ENCODE results near the gene PIK3R5.
A peak's percentile ranks its signal among the peaks of the same experiment; 100 is the strongest.
"Not testable (repeated sequence)": the region's sequence is repeated elsewhere in the genome, so short reads cannot be mapped to it uniquely, and the experiment has no call there.

Gene PIK3R5

GRCh38 chr17:8872036-8872704 is 93.3 kb downstream of the PIK3R5 start:
- DNase-seq, result no peak

GRCh38 chr17:8871081-8871581 is 94.4 kb downstream of the PIK3R5 start:
- no peak for DNase-seq

- no peak for DNase-seq
These were observed 95.0 kb downstream of the PIK3R5 start for GRCh38 chr17:8870406-8871040.

- no peak for DNase-seq
These were observed 96.2 kb downstream of the PIK3R5 start for GRCh38 chr17:8869114-8869815.

GRCh38 chr17:8868529-8868951 is 97.0 kb downstream of the PIK3R5 start:
- DNase-seq, result no peak

GRCh38 chr17:8868092-8868491 is 97.4 kb downstream of the PIK3R5 start:
- no peak for DNase-seq

- DNase-seq, result no peak
These were observed 98.0 kb downstream of the PIK3R5 start, which contains the start of gene PIK3R6 for GRCh38 chr17:8867361-8867981. Gene PIK3R6 (minus strand): TSS chr17:8867674. CDS start chr17:8849794, 17,880 bp downstream.

- DNase-seq, result no peak
These were observed 99.7 kb downstream of the PIK3R5 start for GRCh38 chr17:8865811-8866210.

GRCh38 chr17:8865385-8865784 is 100.1 kb downstream of the PIK3R5 start:
- no peak for DNase-seq

- DNase-seq, result no peak
These were observed 103.1 kb downstream of the PIK3R5 start for GRCh38 chr17:8862213-8863056.

GRCh38 chr17:8861495-8862181 is 103.9 kb downstream of the PIK3R5 start:
- DNase-seq, result no peak

- peak; percentile 17 for DNase-seq
These were observed 105.6 kb downstream of the PIK3R5 start for GRCh38 chr17:8859804-8860430.

- peak; percentile 80 for DNase-seq
These were observed 106.3 kb downstream of the PIK3R5 start for GRCh38 chr17:8859027-8859803.

GRCh38 chr17:8857919-8858318 is 107.6 kb downstream of the PIK3R5 start:
- DNase-seq, result peak; percentile 91

GRCh38 chr17:8856869-8857575 is 108.5 kb downstream of the PIK3R5 start:
- no peak for DNase-seq

- not testable (repeated sequence) for DNase-seq
These were observed 109.3 kb downstream of the PIK3R5 start for GRCh38 chr17:8856205-8856603.

- DNase-seq, result no peak
These were observed 109.9 kb downstream of the PIK3R5 start for GRCh38 chr17:8855477-8856204.

GRCh38 chr17:8851600-8851999 is 113.9 kb downstream of the PIK3R5 start:
- DNase-seq, result no peak

Measured in fibroblast of skin of right biceps (primary cell).